Measurements from ENCODE around the gene GALNTL6. TPM values are rescaled to one million over a fixed set of nuclear protein-coding genes. Genes with fewer than 3 reads are reported as not detected.

Gene GALNTL6
- total RNA-seq (2022; extraction: Qiagen RNA extraction; ENCODE audit: low read depth), result 0.09 to 0.14 TPM (median 0.11 TPM) in 4 of 5 replicates, not detected in the other

DNA sequence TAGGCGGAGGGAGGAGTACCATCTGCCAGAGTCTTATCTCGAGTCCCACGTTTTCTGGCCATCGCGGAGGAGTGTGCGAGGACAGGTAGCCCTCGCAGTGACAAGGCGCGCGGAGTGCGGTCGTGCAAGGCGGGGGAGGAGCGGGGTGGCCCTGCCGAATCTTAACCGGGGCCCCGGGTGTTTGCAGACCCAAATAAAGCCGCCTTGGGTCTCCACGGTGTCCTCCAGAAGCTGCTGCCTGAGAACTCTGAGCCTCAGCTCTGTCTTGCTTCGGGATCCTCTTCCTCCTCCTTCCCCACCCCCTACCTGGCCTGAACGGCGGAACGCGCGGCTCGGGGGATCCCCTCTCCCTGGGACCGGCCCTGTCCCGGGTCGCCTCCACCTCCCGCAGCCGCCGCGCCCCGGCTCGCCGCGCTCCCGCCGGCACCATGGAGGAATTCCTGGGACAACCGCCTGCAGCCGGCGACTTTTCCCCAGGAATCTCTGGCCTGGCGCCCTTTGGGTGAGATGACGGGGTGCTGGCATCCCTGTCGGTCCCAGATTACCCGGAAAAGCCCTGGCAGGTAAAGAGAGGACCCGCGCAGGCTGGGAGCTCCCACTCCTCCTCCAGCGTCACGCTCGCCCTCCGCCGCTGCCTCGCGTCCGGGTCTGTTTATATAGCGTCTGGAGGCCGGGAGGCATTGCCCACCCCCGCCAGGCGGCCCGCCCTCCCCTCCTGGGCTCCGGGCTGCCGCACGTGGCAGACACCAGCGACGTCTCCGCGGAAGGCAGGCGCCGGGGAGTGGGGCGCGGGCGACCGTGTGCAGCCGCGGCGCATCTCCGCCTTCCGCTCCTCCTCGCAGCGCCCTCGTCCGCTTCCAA is at the start of gene GALNTL6:
Gene GALNTL6, plus strand, starts transcription at position 740 of the 861 bp plus-strand sequence.

All from A549 treated with RU486 at 1 μM for 4 hours (cell line).